Measurements from ENCODE around the gene HILPDA.
"Not testable (repeated sequence)": the region's sequence is repeated elsewhere in the genome, so short reads cannot be mapped to it uniquely, and the experiment has no call there.

HILPDA gene

DNA sequence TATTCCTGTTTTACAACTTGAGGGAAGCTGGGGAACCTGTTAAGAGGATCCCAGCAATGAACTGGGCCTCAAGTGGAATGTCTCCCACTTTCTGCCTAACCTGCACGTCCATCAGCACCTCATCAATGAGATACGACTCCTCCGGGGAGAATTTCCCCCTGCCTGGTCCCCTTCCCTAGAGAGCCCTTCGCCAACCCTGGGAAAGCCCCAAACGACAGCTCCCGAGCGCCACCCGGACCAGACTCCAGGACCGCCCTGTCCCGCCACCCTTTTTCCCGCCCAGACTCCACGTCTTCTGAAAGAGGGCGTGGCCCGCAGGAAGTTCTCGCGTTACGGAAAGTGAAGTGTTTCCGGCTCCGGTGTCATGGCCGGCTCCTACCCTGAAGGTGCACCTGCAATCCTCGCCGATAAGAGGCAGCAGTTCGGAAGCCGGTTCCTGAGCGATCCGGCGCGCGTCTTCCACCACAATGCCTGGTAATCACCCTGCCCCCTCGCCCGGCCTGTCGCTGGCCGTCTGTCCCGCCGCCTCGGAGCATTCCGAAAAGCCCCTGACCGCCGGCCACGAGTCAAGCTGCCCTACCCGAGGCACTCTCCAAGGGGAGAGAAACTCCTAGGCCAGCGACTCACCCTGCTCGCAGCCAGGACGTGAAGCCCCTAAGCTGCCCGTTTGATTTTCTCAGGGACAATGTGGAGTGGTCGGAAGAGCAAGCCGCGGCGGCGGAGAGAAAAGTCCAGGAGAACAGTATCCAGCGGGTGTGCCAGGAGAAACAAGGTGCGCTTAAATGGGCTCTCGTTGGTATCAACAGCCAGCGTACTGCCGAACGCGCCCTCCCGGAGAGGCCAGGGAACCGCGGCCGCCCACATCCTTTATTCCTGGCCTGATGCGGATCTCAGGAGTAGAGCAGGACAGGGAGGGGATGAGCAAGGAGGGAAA, 21.0 kb downstream of the HILPDA start, which contains the start of gene METTL2B:
Gene METTL2B, plus strand, starts transcription at position 347 of the 934 bp plus-strand sequence. Its CDS starts 18 bp downstream, at position 365.
- Histone ChIP-seq H3K4me2 (ENCODE audit: low read length, poor library complexity, severe bottlenecking) (peak within 1 kb of the TSS; percentile 79), H3K18ac (ENCODE audit: low read depth in 1 of 2, low read length in 2 of 2) (peak within 1 kb of the TSS; percentile 79 to 84), H3K36me3 (ENCODE audit: control insufficient read depth in 1 of 2, insufficient read depth in 2 of 2, low read depth in 1 of 2, low read length in 2 of 2) (peaks cover 0 to 22% of the 10 kb centered on the region in 2 experiments), H2AFZ (ENCODE audit: low read depth, low read length) (peak within 1 kb of the TSS; percentile 86), H3K23ac (ENCODE audit: low read length in 2 of 2) (peak within 1 kb of the TSS in 1 of 2 experiments; percentile 46), H3K4me3 (ENCODE audit: insufficient read depth in 1 of 2, low read depth in 1 of 2, low read length in 2 of 2) (peak within 1 kb of the TSS; percentile 72 to 87), H3K4ac (ENCODE audit: low read depth in 1 of 2, low read length in 2 of 2) (peak within 1 kb of the TSS in 1 of 2 experiments; percentile 60), H3K9ac (ENCODE audit: low read length) (peak within 1 kb of the TSS; percentile 93), H4K8ac (ENCODE audit: low read length) (peak within 1 kb of the TSS; percentile 91), H3K27ac (ENCODE audit: low read length, poor library complexity, severe bottlenecking) (peak within 1 kb of the TSS; percentile 49)
- not testable (repeated sequence) for H2BK12ac ChIP-seq (ENCODE audit: low read length in 2 of 2); H3K9me3 ChIP-seq (ENCODE audit: control insufficient read depth, low read length); H3K4me1 ChIP-seq (ENCODE audit: control insufficient read depth, insufficient read depth, low read depth, low read length); H3K14ac ChIP-seq (ENCODE audit: low read length in 2 of 2); H4K91ac ChIP-seq (ENCODE audit: low read length); H2AK5ac ChIP-seq (ENCODE audit: low read length, severe bottlenecking); H2BK120ac ChIP-seq (ENCODE audit: low read depth, low read length); H2BK5ac ChIP-seq (ENCODE audit: low read depth, low read length, poor library complexity, severe bottlenecking); H3K27me3 ChIP-seq (ENCODE audit: control insufficient read depth in 1 of 2, insufficient read depth in 1 of 2, low read length in 2 of 2); H2BK15ac ChIP-seq (ENCODE audit: low read depth, poor library complexity, severe bottlenecking); H3K79me1 ChIP-seq (replicated peaks; ENCODE audit: low read length, poor library complexity, severe bottlenecking)
- under 1% methylated on average over 62 of the region's 62 CpGs for WGBS
- DNase-seq, result peak; percentile 96

DNA sequence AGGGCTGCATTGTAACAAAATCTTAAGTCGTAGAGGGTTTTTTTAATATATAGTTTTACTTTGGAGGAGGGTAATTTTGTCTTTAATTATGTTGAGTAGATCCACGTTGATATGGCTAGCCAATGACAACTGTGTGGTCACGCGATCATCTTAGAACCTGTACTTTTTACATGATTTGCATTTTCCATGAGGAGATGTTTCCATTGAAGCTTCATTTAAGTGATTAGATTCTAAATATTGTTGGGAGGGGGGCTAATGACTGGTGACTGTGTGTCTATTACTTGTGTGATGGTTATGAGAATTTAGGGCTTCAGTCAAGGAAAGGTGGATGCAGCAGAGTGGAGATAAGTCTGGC, 21.6 kb downstream of the HILPDA start:
- not testable (repeated sequence) for H2AK5ac ChIP-seq (ENCODE audit: low read length, severe bottlenecking); H2BK15ac ChIP-seq (ENCODE audit: low read depth, poor library complexity, severe bottlenecking); H2BK12ac ChIP-seq (ENCODE audit: low read length in 2 of 2); H3K4ac ChIP-seq (ENCODE audit: low read depth in 1 of 2, low read length in 2 of 2); H3K23ac ChIP-seq (ENCODE audit: low read length in 2 of 2); H2BK5ac ChIP-seq (ENCODE audit: low read depth, low read length, poor library complexity, severe bottlenecking); H3K9me3 ChIP-seq (ENCODE audit: control insufficient read depth, low read length); H2AFZ ChIP-seq (ENCODE audit: low read depth, low read length); H2BK120ac ChIP-seq (ENCODE audit: low read depth, low read length); H4K8ac ChIP-seq (ENCODE audit: low read length); H4K91ac ChIP-seq (ENCODE audit: low read length); H3K14ac ChIP-seq (ENCODE audit: low read length in 2 of 2); H3K79me1 ChIP-seq (replicated peaks; ENCODE audit: low read length, poor library complexity, severe bottlenecking); H3K18ac ChIP-seq (ENCODE audit: low read depth in 1 of 2, low read length in 2 of 2); H3K4me1 ChIP-seq (ENCODE audit: control insufficient read depth, insufficient read depth, low read depth, low read length); H3K27me3 ChIP-seq (ENCODE audit: control insufficient read depth in 1 of 2, insufficient read depth in 1 of 2, low read length in 2 of 2)
- peak overlapping the region; percentile 47 for H3K4me2 ChIP-seq (ENCODE audit: low read length, poor library complexity, severe bottlenecking)
- peak overlapping the region; percentile 93 for H3K9ac ChIP-seq (ENCODE audit: low read length)
- DNase-seq, result peak; percentile 27
- peaks cover 0 to 27% of the 10 kb centered on the region in 2 experiments for H3K36me3 ChIP-seq (ENCODE audit: control insufficient read depth in 1 of 2, insufficient read depth in 2 of 2, low read depth in 1 of 2, low read length in 2 of 2)
- peak overlapping the region; percentile 72 to 87 for H3K4me3 ChIP-seq (ENCODE audit: insufficient read depth in 1 of 2, low read depth in 1 of 2, low read length in 2 of 2)
- WGBS, result 17% methylated on average over 4 of the region's 4 CpGs
- peak overlapping the region; percentile 49 for H3K27ac ChIP-seq (ENCODE audit: low read length, poor library complexity, severe bottlenecking)

DNA sequence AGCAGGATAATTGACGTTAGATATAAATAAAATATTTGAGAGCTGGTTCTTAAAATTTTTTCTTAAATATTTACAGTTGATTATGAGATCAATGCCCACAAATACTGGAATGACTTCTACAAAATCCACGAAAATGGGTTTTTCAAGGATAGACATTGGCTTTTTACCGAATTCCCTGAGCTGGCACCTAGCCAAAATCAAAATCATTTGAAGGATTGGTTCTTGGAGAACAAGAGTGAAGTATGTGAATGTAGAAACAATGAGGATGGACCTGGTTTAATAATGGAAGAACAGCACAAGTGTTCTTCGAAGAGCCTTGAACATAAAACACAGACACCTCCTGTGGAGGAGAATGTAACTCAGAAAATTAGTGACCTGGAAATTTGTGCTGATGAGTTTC, 23.4 kb downstream of the HILPDA start:
- not testable (repeated sequence) for H3K4me2 ChIP-seq (ENCODE audit: low read length, poor library complexity, severe bottlenecking); H3K4ac ChIP-seq (ENCODE audit: low read depth in 1 of 2, low read length in 2 of 2); H3K18ac ChIP-seq (ENCODE audit: low read depth in 1 of 2, low read length in 2 of 2); H2AFZ ChIP-seq (ENCODE audit: low read depth, low read length); H4K91ac ChIP-seq (ENCODE audit: low read length); H3K9ac ChIP-seq (ENCODE audit: low read length); H3K23ac ChIP-seq (ENCODE audit: low read length in 2 of 2); H2BK5ac ChIP-seq (ENCODE audit: low read depth, low read length, poor library complexity, severe bottlenecking); H3K4me1 ChIP-seq (ENCODE audit: control insufficient read depth, insufficient read depth, low read depth, low read length); H2BK15ac ChIP-seq (ENCODE audit: low read depth, poor library complexity, severe bottlenecking); H3K14ac ChIP-seq (ENCODE audit: low read length in 2 of 2); H3K27ac ChIP-seq (ENCODE audit: low read length, poor library complexity, severe bottlenecking); DNase-seq; H2BK120ac ChIP-seq (ENCODE audit: low read depth, low read length); H3K79me1 ChIP-seq (replicated peaks; ENCODE audit: low read length, poor library complexity, severe bottlenecking); H2BK12ac ChIP-seq (ENCODE audit: low read length in 2 of 2); H3K9me3 ChIP-seq (ENCODE audit: control insufficient read depth, low read length); H3K27me3 ChIP-seq (ENCODE audit: control insufficient read depth in 1 of 2, insufficient read depth in 1 of 2, low read length in 2 of 2); H2AK5ac ChIP-seq (ENCODE audit: low read length, severe bottlenecking); H4K8ac ChIP-seq (ENCODE audit: low read length); H3K4me3 ChIP-seq (ENCODE audit: insufficient read depth in 1 of 2, low read depth in 1 of 2, low read length in 2 of 2)
- no CpG with 5 or more reads among the region's 4 CpGs for WGBS
- peaks cover 3 to 35% of the 10 kb centered on the region in 2 experiments for H3K36me3 ChIP-seq (ENCODE audit: control insufficient read depth in 1 of 2, insufficient read depth in 2 of 2, low read depth in 1 of 2, low read length in 2 of 2)

- H3K4me2 ChIP-seq (ENCODE audit: low read length, poor library complexity, severe bottlenecking); H3K27me3 ChIP-seq (ENCODE audit: control insufficient read depth in 1 of 2, insufficient read depth in 1 of 2, low read length in 2 of 2); H3K4ac ChIP-seq (ENCODE audit: low read depth in 1 of 2, low read length in 2 of 2); H4K91ac ChIP-seq (ENCODE audit: low read length); H3K14ac ChIP-seq (ENCODE audit: low read length in 2 of 2); H2BK15ac ChIP-seq (ENCODE audit: low read depth, poor library complexity, severe bottlenecking); H3K9me3 ChIP-seq (ENCODE audit: control insufficient read depth, low read length); H3K4me3 ChIP-seq (ENCODE audit: insufficient read depth in 1 of 2, low read depth in 1 of 2, low read length in 2 of 2); H3K27ac ChIP-seq (ENCODE audit: low read length, poor library complexity, severe bottlenecking); H3K79me1 ChIP-seq (replicated peaks; ENCODE audit: low read length, poor library complexity, severe bottlenecking); H3K18ac ChIP-seq (ENCODE audit: low read depth in 1 of 2, low read length in 2 of 2); H3K9ac ChIP-seq (ENCODE audit: low read length); H2AK5ac ChIP-seq (ENCODE audit: low read length, severe bottlenecking); DNase-seq; H2BK120ac ChIP-seq (ENCODE audit: low read depth, low read length); H2BK12ac ChIP-seq (ENCODE audit: low read length in 2 of 2); H3K4me1 ChIP-seq (ENCODE audit: control insufficient read depth, insufficient read depth, low read depth, low read length); H2BK5ac ChIP-seq (ENCODE audit: low read depth, low read length, poor library complexity, severe bottlenecking); H3K23ac ChIP-seq (ENCODE audit: low read length in 2 of 2); H4K8ac ChIP-seq (ENCODE audit: low read length); H2AFZ ChIP-seq (ENCODE audit: low read depth, low read length): not testable (repeated sequence)
- 100% methylated on average over 1 of the region's 6 CpGs for WGBS
- H3K36me3 ChIP-seq (ENCODE audit: control insufficient read depth in 1 of 2, insufficient read depth in 2 of 2, low read depth in 1 of 2, low read length in 2 of 2), result peaks cover 16 to 21% of the 10 kb centered on the region in 2 experiments
These were observed 32.5 kb downstream of the HILPDA start for GRCh38 chr7:128488134-128488533.
